H9 (cell line): ENCODE measurements around the gene RFX4. TPM values are rescaled to one million over a fixed set of nuclear protein-coding genes. Genes with fewer than 3 reads are reported as not detected.

Experiments
- DNase-seq: peaks from one replicate; pipeline ENCODE4 v3.0.0-alpha.2; 2017
- H2AFZ ChIP-seq: one replicate; pipeline ENCODE4 v1.6.1; 2013; ENCODE audit warnings: mild to moderate bottlenecking, low read length, control low read depth, moderate library complexity
- H2AK5ac ChIP-seq: 2 replicates; pipeline ENCODE4 v1.6.1; 2013; ENCODE audit warnings: low read length, control low read depth, mixed read lengths; ENCODE audit not compliant: insufficient read length
- H2BK120ac ChIP-seq: one replicate; pipeline ENCODE4 v1.6.1; 2013; ENCODE audit warnings: low read depth, mild to moderate bottlenecking, low read length, control low read depth, inconsistent platforms; ENCODE audit not compliant: poor library complexity, severe bottlenecking
- H2BK12ac ChIP-seq: 2 replicates; pipeline ENCODE4 v1.6.1; 2013; ENCODE audit warnings: low read length, control low read depth, mixed read lengths, low read depth; ENCODE audit not compliant: insufficient read length
- H2BK15ac ChIP-seq: 2 replicates; pipeline ENCODE4 v1.6.1; 2013; ENCODE audit warnings: low read depth, low read length, control low read depth
- H2BK20ac ChIP-seq: one replicate; pipeline ENCODE4 v1.6.1; 2013; ENCODE audit warnings: low read depth, mild to moderate bottlenecking, low read length, control low read depth, inconsistent platforms; ENCODE audit not compliant: poor library complexity, severe bottlenecking
- H2BK5ac ChIP-seq: 2 replicates; pipeline ENCODE4 v1.6.1; 2013; ENCODE audit warnings: low read length, control low read depth, mixed read lengths; ENCODE audit not compliant: insufficient read length
- H3K14ac ChIP-seq: 2 replicates; pipeline ENCODE4 v1.6.1; 2013; ENCODE audit warnings: low read length, control low read depth; ENCODE audit not compliant: insufficient read depth
- H3K18ac ChIP-seq: 2 replicates; pipeline ENCODE4 v1.6.1; 2013; ENCODE audit warnings: low read depth, mild to moderate bottlenecking, mixed read lengths, low read length, control low read depth; ENCODE audit not compliant: insufficient read length
- H3K23ac ChIP-seq: 2 replicates; pipeline ENCODE4 v1.6.1; 2013; ENCODE audit warnings: low read length, control low read depth, mixed read lengths, low read depth; ENCODE audit not compliant: insufficient read length
- H3K23me2 ChIP-seq: 2 replicates; pipeline ENCODE4 v1.6.1; 2013; ENCODE audit warnings: low read depth, mild to moderate bottlenecking, mixed read lengths, low read length, control low read depth; ENCODE audit not compliant: insufficient read length, poor library complexity, severe bottlenecking
- H3K27ac ChIP-seq: 2 replicates; pipeline ENCODE4 v1.5.1; 2013; ENCODE audit warnings: low read length, control low read depth, mixed read lengths, low read depth; ENCODE audit not compliant: insufficient read length
- H3K27me3 ChIP-seq: 2 replicates; pipeline ENCODE4 v1.6.1; 2013; ENCODE audit warnings: low read length, control low read depth, inconsistent platforms; ENCODE audit not compliant: insufficient read depth
- H3K4ac ChIP-seq: 2 replicates; pipeline ENCODE4 v1.6.1; 2013; ENCODE audit warnings: low read depth, mild to moderate bottlenecking, control low read depth, inconsistent platforms, low read length, moderate library complexity
- H3K4me1 ChIP-seq: 2 replicates; pipeline ENCODE4 v1.6.1; 2013; ENCODE audit warnings: low read length, control low read depth, inconsistent platforms; ENCODE audit not compliant: insufficient read depth
- H3K4me2 ChIP-seq: 2 replicates; pipeline ENCODE4 v1.6.1; 2013; ENCODE audit warnings: low read length, control low read depth, mixed read lengths; ENCODE audit not compliant: insufficient read length, insufficient read depth
- H3K56ac ChIP-seq: 2 replicates; pipeline ENCODE4 v1.6.1; 2013; ENCODE audit warnings: low read depth, mild to moderate bottlenecking, mixed read lengths, low read length, control low read depth; ENCODE audit not compliant: insufficient read length
- H3K79me1 ChIP-seq: 2 replicates; pipeline ENCODE4 v1.6.1; 2013; ENCODE audit warnings: low read depth, mild to moderate bottlenecking, moderate library complexity, low read length, control low read depth, inconsistent platforms; ENCODE audit not compliant: insufficient read depth, poor library complexity, severe bottlenecking
- H3K79me2 ChIP-seq: 2 replicates; pipeline ENCODE4 v1.6.1; 2013; ENCODE audit warnings: low read length, control low read depth, inconsistent platforms; ENCODE audit not compliant: insufficient read depth
- H3K9ac ChIP-seq: 2 replicates; pipeline ENCODE4 v1.6.1; 2013; ENCODE audit warnings: low read length, control low read depth, mixed read lengths; ENCODE audit not compliant: insufficient read length; ENCODE audit errors: extremely low read depth
- H3K9me3 ChIP-seq: one replicate; pipeline ENCODE4 v1.6.1; 2013; ENCODE audit warnings: low read depth, low read length, inconsistent platforms; ENCODE audit not compliant: control insufficient read depth
- H3T11ph ChIP-seq: one replicate; pipeline ENCODE4 v1.6.1; 2013; ENCODE audit warnings: mild to moderate bottlenecking, low read length, control low read depth, inconsistent platforms
- H4K20me1 ChIP-seq: one replicate; pipeline ENCODE4 v1.6.1; 2013; ENCODE audit not compliant: control insufficient read depth, insufficient read length, insufficient read depth
- H4K5ac ChIP-seq: 2 replicates; pipeline ENCODE4 v1.6.1; 2013; ENCODE audit warnings: low read depth, mild to moderate bottlenecking, mixed read lengths, low read length, control low read depth; ENCODE audit not compliant: insufficient read length
- H4K8ac ChIP-seq: replicated peaks from 2 replicates; pipeline ENCODE4 v1.6.1; 2013; ENCODE audit warnings: low read length, control low read depth, mixed read lengths, low read depth; ENCODE audit not compliant: insufficient read length
- H4K91ac ChIP-seq: 2 replicates; pipeline ENCODE4 v1.6.1; 2013; ENCODE audit warnings: low read depth, mild to moderate bottlenecking, moderate library complexity, mixed read lengths, low read length, control low read depth; ENCODE audit not compliant: insufficient read length
- H3K27ac Mint-ChIP-seq, 3 experiments: 2 replicates in 2 of 3; 3 replicates in 1 of 3; pipeline ENCODE4 v1.8.0; 2020 to 2021; ENCODE audit warnings: mixed read lengths in 3 of 3, mild to moderate bottlenecking in 1 of 3, moderate library complexity in 1 of 3
- H3K27me3 Mint-ChIP-seq: 2 replicates; pipeline ENCODE4 v1.8.0; 2021; ENCODE audit warnings: low read depth, mild to moderate bottlenecking, moderate library complexity, mixed read lengths
- H3K36me3 Mint-ChIP-seq, 3 experiments: 2 replicates in 2 of 3; 3 replicates in 1 of 3; pipeline ENCODE4 v1.8.0; 2020 to 2021; ENCODE audit warnings: low read depth in 3 of 3, mixed read lengths in 3 of 3; ENCODE audit not compliant: insufficient read depth in 1 of 3
- H3K4me1 Mint-ChIP-seq, 2 experiments: 2 replicates each; pipeline ENCODE4 v1.8.0; 2020; ENCODE audit warnings: mixed read lengths in 2 of 2
- H3K4me3 Mint-ChIP-seq, 2 experiments: 2 replicates in 1 of 2; 3 replicates in 1 of 2; pipeline ENCODE4 v1.8.0; 2020 to 2021; ENCODE audit warnings: mild to moderate bottlenecking in 2 of 2, mixed read lengths in 2 of 2, moderate library complexity in 1 of 2
- H3K9me3 Mint-ChIP-seq, 2 experiments: 2 replicates in 1 of 2; 3 replicates in 1 of 2; pipeline ENCODE4 v1.8.0; 2020; ENCODE audit warnings: mild to moderate bottlenecking in 2 of 2, mixed read lengths in 2 of 2, moderate library complexity in 1 of 2
- WGBS: extraction: QIAGEN DNeasy Blood & Tissue Kit; methylation state at CpG from one replicate; pipeline ENCODE4 v1.1.7; 2013; ENCODE audit warnings: missing lambda C conversion rate, low lambda C conversion rate, mixed read lengths; ENCODE audit not compliant: insufficient read length; ENCODE audit errors: extremely low coverage; 5-methylcytosine and 5-hydroxymethylcytosine counted together
- total RNA-seq: library from RNA; stranded (reverse); gene quantifications from 2 replicates; pipeline ENCODE4 v1.2.1, GENCODE V29; 2021
- TF ChIP-seq, protein P1 (sequence below): fragments of 200-600 bp; sonication (generic); conservative IDR thresholded peaks from 3 replicates; pipeline ENCODE4 v1.8.0; 2021; ENCODE audit warnings: antibody characterized with exemption, mild to moderate bottlenecking

Gene RFX4
- total RNA-seq, 1 experiment from 2014 or later: 0.57 TPM

DNA sequence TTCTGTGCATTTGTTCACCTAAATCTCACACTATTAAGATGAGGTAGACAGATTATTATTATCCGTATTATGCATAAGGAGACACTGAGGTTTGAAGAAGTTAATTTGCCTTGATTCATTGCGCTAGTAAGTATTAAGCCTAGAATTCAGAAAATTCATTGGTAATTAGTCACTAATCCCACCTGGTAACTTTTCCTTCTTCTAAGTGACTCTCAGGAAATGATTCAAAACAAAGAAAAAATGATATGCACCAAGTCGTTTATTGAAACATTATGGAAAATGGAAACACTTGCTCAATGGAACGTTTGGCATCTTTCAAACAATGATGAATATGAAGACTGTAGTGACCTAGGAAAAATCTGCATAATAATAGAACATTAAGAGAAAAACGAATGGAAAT, 15.2 kb downstream of the RFX4 start:
- H3K79me1 ChIP-seq: no peaks in the 10 kb centered on the region
- no peak overlapping the region for H2AFZ ChIP-seq
- no peak overlapping the region for H3K27ac Mint-ChIP-seq
- no peaks in the 10 kb centered on the region for H3K36me3 Mint-ChIP-seq
- no peak overlapping the region for H3K4me3 Mint-ChIP-seq
- H3K18ac ChIP-seq: no peak overlapping the region
- no peaks in the 10 kb centered on the region for H4K20me1 ChIP-seq
- H3K4me1 ChIP-seq: peaks cover 3% of the 10 kb centered on the region
- no peak overlapping the region for H2BK15ac ChIP-seq
- H3K14ac ChIP-seq: no peak overlapping the region
- DNase-seq: no peak
- no peak overlapping the region for H2BK5ac ChIP-seq
- no peak overlapping the region for H4K91ac ChIP-seq
- no peak overlapping the region for H3K4me2 ChIP-seq
- H2AK5ac ChIP-seq: no peak overlapping the region
- peaks cover 80% of the 10 kb centered on the region for H3K27me3 Mint-ChIP-seq
- no peak overlapping the region for H2BK20ac ChIP-seq
- H3K4ac ChIP-seq: no peak overlapping the region
- no peak overlapping the region for H2BK120ac ChIP-seq
- WGBS: no CpG with 5 or more reads among the region's 5 CpGs
- H3K56ac ChIP-seq: no peak overlapping the region
- H3K23me2 ChIP-seq: no peaks in the 10 kb centered on the region
- no peak overlapping the region for H3K27ac ChIP-seq
- H3K9me3 ChIP-seq: no peaks in the 10 kb centered on the region
- H4K8ac ChIP-seq: no peak overlapping the region
- no peak overlapping the region for H4K5ac ChIP-seq
- H3K9ac ChIP-seq: no peak overlapping the region
- no peak overlapping the region for H3K23ac ChIP-seq
- H3K9me3 Mint-ChIP-seq: peaks cover 0 to 1% of the 10 kb centered on the region in 2 experiments; a peak in 2 of 5 replicates
- TF ChIP-seq, protein P1, sequence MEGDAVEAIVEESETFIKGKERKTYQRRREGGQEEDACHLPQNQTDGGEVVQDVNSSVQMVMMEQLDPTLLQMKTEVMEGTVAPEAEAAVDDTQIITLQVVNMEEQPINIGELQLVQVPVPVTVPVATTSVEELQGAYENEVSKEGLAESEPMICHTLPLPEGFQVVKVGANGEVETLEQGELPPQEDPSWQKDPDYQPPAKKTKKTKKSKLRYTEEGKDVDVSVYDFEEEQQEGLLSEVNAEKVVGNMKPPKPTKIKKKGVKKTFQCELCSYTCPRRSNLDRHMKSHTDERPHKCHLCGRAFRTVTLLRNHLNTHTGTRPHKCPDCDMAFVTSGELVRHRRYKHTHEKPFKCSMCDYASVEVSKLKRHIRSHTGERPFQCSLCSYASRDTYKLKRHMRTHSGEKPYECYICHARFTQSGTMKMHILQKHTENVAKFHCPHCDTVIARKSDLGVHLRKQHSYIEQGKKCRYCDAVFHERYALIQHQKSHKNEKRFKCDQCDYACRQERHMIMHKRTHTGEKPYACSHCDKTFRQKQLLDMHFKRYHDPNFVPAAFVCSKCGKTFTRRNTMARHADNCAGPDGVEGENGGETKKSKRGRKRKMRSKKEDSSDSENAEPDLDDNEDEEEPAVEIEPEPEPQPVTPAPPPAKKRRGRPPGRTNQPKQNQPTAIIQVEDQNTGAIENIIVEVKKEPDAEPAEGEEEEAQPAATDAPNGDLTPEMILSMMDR: no peak
- H3T11ph ChIP-seq: no peak overlapping the region
- H3K79me2 ChIP-seq: no peaks in the 10 kb centered on the region
- H3K4me1 Mint-ChIP-seq: peaks cover 17 to 19% of the 10 kb centered on the region in 2 experiments
- peaks cover 2% of the 10 kb centered on the region; the same call in 1 of the 2 replicates for H3K27me3 ChIP-seq
- no peak overlapping the region for H2BK12ac ChIP-seq
